Immature natural killer cell (primary cell): ENCODE results near the gene HOATZ. TPM values are rescaled to one million over a fixed set of nuclear protein-coding genes. Genes with fewer than 3 reads are reported as not detected.

Experiments used
- DNase-seq, 3 donors: peaks; one replicate each; pipeline ENCODE4 v3.0.0; 2022; ENCODE audit warnings: mixed read lengths in 1 of 3
- H3K27ac Mint-ChIP-seq, 6 donors: one replicate each; pipeline ENCODE4 v1.8.0; 2020; ENCODE audit warnings: mixed read lengths in 6 of 6, mild to moderate bottlenecking in 5 of 6, inconsistent platforms in 4 of 6, moderate library complexity in 3 of 6
- H3K27me3 Mint-ChIP-seq, 3 donors: one replicate each; pipeline ENCODE4 v1.8.0; 2020 to 2021; ENCODE audit warnings: low read depth in 3 of 3, mild to moderate bottlenecking in 3 of 3, mixed read lengths in 3 of 3, moderate library complexity in 3 of 3, inconsistent platforms in 1 of 3
- H3K36me3 Mint-ChIP-seq, 3 donors: one replicate each; pipeline ENCODE4 v1.8.0; 2020; ENCODE audit warnings: mixed read lengths in 3 of 3, inconsistent platforms in 2 of 3, mild to moderate bottlenecking in 2 of 3
- H3K4me1 Mint-ChIP-seq, 2 donors: one replicate each; pipeline ENCODE4 v1.8.0; 2020; ENCODE audit warnings: inconsistent platforms in 2 of 2, mild to moderate bottlenecking in 2 of 2, mixed read lengths in 2 of 2, moderate library complexity in 1 of 2
- H3K4me3 Mint-ChIP-seq, 5 donors: one replicate each; pipeline ENCODE4 v1.8.0; 2020; ENCODE audit warnings: mild to moderate bottlenecking in 5 of 5, mixed read lengths in 5 of 5, inconsistent platforms in 3 of 5, moderate library complexity in 3 of 5
- H3K9me3 Mint-ChIP-seq, 6 donors: one replicate each; pipeline ENCODE4 v1.8.0; 2020; ENCODE audit warnings: mild to moderate bottlenecking in 6 of 6, mixed read lengths in 6 of 6, inconsistent platforms in 4 of 6, moderate library complexity in 3 of 6
- polyA plus RNA-seq, 3 donors: library from polyadenylated mRNA; unstranded; fragments of 300-500 nt; fragmentation: Illumina TruSeq; gene quantifications; one replicate each; pipeline ENCODE4 v1.2.3, GENCODE V29; 2021

The HOATZ gene
- polyA plus RNA-seq: not detected

DNA sequence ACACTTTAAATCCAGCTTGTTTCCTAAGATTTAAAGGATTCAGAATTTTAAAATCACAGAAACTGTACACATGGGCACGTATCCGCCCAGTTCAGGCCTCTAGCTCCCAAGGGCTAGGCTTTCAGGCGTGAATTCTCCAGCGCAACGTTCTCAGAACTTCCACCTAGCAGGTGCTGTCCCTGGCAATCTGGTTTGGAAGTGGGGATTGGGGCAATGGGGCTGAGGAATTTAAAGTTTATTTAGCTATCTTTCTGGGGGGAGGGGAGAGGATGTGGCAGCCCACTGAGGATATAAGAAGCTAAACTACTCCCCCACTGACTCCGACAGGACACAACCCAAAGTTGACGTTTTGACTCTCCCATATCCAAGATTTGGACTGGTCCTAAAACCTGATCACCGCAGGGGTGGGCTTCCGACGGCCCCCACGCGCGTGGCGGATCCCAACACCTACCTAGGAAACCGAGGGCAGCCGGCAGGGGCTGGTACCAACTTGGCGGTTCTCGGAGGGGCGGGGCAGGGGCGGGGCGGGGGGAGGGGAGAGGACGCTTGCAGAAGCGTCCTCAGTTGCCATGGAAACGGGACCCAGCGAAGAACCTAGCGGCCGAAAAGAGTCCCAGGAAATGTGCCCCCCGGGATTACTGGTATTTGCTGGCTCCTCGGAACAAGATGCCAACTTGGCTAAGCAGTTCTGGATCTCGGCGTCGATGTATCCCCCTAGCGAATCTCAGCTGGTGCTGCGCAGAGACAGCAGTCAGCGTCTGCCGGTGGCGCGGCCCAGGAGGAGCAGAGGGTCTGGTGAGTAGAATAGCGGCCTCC, at the start of gene HOATZ:
Gene HOATZ (plus strand): TSS at position 563 of the 816 bp plus-strand sequence. CDS start 7 bp downstream, at position 570.
- H3K36me3 Mint-ChIP-seq: no peaks in the 10 kb centered on the region
- H3K9me3 Mint-ChIP-seq: peaks cover 0 to 2% (median 0%) of the 10 kb centered on the region in 6 donors
- H3K27me3 Mint-ChIP-seq: peaks cover 8 to 27% (median 12%) of the 10 kb centered on the region in 3 donors
- H3K4me1 Mint-ChIP-seq: peaks cover 8 to 12% of the 10 kb centered on the region in 2 donors
- H3K27ac Mint-ChIP-seq: no peak within 1 kb of the TSS
- no peak for DNase-seq
- H3K4me3 Mint-ChIP-seq: peak within 1 kb of the TSS in 4 of 5 donors; percentile 1 to 49 (median 19)

GRCh38 chr11:111465400-111465799, 49.2 kb upstream of the HOATZ start:
- H3K4me1 Mint-ChIP-seq: no peaks in the 10 kb centered on the region
- H3K9me3 Mint-ChIP-seq: peaks cover 0 to 2% (median 0%) of the 10 kb centered on the region in 6 donors
- H3K36me3 Mint-ChIP-seq: no peaks in the 10 kb centered on the region
- no peak overlapping the region for H3K27ac Mint-ChIP-seq
- peaks cover 0 to 8% (median 0%) of the 10 kb centered on the region in 3 donors for H3K27me3 Mint-ChIP-seq
- H3K4me3 Mint-ChIP-seq: no peak overlapping the region
- DNase-seq: no peak

DNA sequence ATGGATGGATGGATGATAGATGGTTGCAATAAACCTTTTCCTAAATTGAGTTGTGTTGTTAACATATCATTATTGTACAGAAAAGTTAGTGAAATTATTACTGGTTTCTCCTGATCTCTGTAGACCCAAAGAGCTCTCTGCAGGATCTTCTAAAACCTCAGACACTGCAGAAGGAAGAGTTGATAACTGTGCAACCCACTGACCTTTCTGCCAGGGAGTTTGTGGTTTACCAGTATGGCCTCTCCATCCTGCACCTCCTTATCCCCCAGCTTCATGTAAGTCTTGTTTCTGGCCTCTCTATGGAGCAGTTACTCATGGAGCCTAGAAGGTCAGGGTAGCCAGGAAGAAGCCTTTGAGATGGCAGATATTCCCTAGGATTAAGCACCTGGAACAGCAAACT, 48.0 kb upstream of the HOATZ start:
- Mint-ChIP-seq H3K27me3 (peaks cover 0 to 5% (median 0%) of the 10 kb centered on the region in 3 donors), H3K27ac (no peak overlapping the region)

GRCh38 chr11:111469200-111469599, 45.4 kb upstream of the HOATZ start:
- H3K36me3 Mint-ChIP-seq: no peaks in the 10 kb centered on the region
- DNase-seq: no peak
- H3K27me3 Mint-ChIP-seq: peaks cover 0 to 5% (median 0%) of the 10 kb centered on the region in 3 donors
- no peaks in the 10 kb centered on the region for H3K4me1 Mint-ChIP-seq
- no peak overlapping the region for H3K4me3 Mint-ChIP-seq
- H3K9me3 Mint-ChIP-seq: peaks cover 0 to 2% (median 0%) of the 10 kb centered on the region in 6 donors
- no peak overlapping the region for H3K27ac Mint-ChIP-seq

More for the DNA sequence above, 48.0 kb upstream of the HOATZ start:
- H3K4me3 Mint-ChIP-seq: no peak overlapping the region
- H3K9me3 Mint-ChIP-seq: peaks cover 0 to 2% (median 0%) of the 10 kb centered on the region in 6 donors
- DNase-seq: no peak
- no peaks in the 10 kb centered on the region for H3K36me3 Mint-ChIP-seq
- H3K4me1 Mint-ChIP-seq: no peaks in the 10 kb centered on the region

DNA sequence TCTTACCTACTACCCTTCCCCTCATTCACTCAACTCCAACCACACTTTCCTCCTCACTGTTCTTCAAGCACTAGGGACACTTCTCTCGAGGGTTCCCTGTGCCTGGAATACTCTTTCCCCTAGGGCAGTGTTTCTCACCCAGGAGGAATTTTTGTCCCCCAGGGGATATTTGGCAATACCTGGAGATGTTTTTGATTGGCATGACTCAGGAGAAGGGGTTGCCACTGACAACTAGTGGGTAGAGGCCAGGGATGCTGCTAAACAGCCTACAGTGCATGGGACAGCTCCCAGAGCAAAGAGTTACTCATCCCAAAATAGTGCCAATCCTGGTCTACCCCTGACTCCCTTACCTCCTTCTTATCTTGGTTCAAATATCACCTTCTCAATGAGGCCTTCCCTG, 42.4 kb upstream of the HOATZ start:
- H3K4me1 Mint-ChIP-seq: no peaks in the 10 kb centered on the region
- DNase-seq: no peak
- H3K27me3 Mint-ChIP-seq: no peaks in the 10 kb centered on the region
- H3K27ac Mint-ChIP-seq: no peak overlapping the region
- no peaks in the 10 kb centered on the region for H3K9me3 Mint-ChIP-seq
- no peaks in the 10 kb centered on the region for H3K36me3 Mint-ChIP-seq
- no peak overlapping the region for H3K4me3 Mint-ChIP-seq

DNA sequence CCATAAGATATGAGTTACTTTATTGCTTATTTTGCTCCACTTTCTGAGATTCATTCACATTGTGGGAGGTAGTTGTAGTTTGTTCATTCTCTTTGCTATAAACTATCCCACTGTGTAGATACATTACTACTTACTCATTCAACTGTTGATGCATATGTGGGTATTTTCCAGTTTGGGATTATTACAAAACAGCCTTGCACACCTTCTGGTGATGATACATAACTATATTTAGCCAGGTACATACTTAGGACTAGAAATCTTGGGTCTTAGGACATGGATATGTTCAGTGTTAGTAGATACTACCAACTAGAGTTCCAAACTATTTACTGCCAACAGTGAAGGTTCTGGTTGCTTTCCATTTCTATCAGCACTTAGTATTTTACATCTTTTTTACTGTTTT, 40.1 kb upstream of the HOATZ start:
- Mint-ChIP-seq H3K27ac (no peak overlapping the region), H3K36me3 (no peaks in the 10 kb centered on the region), H3K4me3 (no peak overlapping the region), H3K4me1 (no peaks in the 10 kb centered on the region), H3K27me3 (peaks cover 0 to 3% (median 2%) of the 10 kb centered on the region in 3 donors), H3K9me3 (peaks cover 0 to 4% (median 0%) of the 10 kb centered on the region in 6 donors)
- no peak for DNase-seq

GRCh38 chr11:111476366-111476765, 38.2 kb upstream of the HOATZ start:
- Mint-ChIP-seq H3K4me3 (no peak overlapping the region), H3K9me3 (peaks cover 0 to 6% (median 0%) of the 10 kb centered on the region in 6 donors), H3K36me3 (no peaks in the 10 kb centered on the region), H3K4me1 (no peaks in the 10 kb centered on the region), H3K27ac (no peak overlapping the region), H3K27me3 (peaks cover 0 to 3% (median 2%) of the 10 kb centered on the region in 3 donors)
- no peak for DNase-seq

GRCh38 chr11:111476956-111477355, 37.6 kb upstream of the HOATZ start:
- Mint-ChIP-seq H3K4me1 (no peaks in the 10 kb centered on the region), H3K27ac (no peak overlapping the region), H3K36me3 (no peaks in the 10 kb centered on the region), H3K9me3 (peaks cover 0 to 6% (median 0%) of the 10 kb centered on the region in 6 donors), H3K27me3 (peaks cover 0 to 3% (median 2%) of the 10 kb centered on the region in 3 donors), H3K4me3 (no peak overlapping the region)
- DNase-seq: no peak

DNA sequence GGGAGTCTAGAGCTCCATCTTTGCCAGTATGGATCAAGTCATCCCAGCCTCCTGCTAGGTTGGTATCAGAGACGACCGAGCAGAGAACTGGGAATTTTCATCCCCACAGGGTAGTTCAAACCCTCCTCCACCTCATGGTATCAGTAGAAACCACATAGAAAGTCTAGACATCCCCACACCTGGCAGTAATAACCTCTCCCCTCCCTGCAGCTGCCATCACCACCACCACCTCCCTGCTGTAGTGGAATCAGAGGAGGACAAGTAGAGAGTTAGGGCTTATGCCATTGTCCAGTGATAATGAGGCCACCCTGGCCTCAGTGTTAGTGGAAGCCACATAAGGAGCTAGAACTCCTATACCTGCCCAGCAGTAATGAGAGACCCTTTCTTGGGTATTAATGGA, 36.7 kb upstream of the HOATZ start:
- peaks cover 0 to 7% (median 2%) of the 10 kb centered on the region in 3 donors for H3K27me3 Mint-ChIP-seq

DNA sequence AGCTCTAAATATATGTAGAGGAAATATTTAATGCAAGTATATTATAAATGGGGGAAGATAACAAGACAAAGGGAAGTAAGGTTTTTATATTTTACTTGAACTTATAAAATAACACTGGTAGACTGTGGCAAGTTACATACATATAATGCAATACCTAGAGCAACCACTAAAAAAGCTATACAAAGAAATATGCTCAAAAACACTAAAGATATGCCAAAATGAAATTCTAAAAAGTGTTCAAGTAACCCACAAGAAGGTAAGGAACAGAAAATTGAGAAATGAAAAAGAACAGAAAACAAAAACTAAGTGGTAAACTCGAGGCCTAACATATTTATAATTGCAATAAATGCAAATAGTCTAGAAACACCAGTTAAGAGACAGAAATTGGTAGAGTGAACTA, 34.9 kb upstream of the HOATZ start:
- H3K27me3 Mint-ChIP-seq: peaks cover 0 to 10% (median 4%) of the 10 kb centered on the region in 3 donors
- H3K36me3 Mint-ChIP-seq: peaks cover 0 to 12% (median 0%) of the 10 kb centered on the region in 3 donors
- H3K4me3 Mint-ChIP-seq: no peak overlapping the region
- H3K4me1 Mint-ChIP-seq: no peaks in the 10 kb centered on the region
- H3K9me3 Mint-ChIP-seq: peaks cover 11 to 26% (median 22%) of the 10 kb centered on the region in 6 donors
- no peak overlapping the region for H3K27ac Mint-ChIP-seq
- no peak for DNase-seq

More for the DNA sequence above, 36.7 kb upstream of the HOATZ start:
- H3K9me3 Mint-ChIP-seq: peaks cover 7 to 10% (median 8%) of the 10 kb centered on the region in 6 donors
- H3K4me1 Mint-ChIP-seq: no peaks in the 10 kb centered on the region
- peaks cover 0 to 4% (median 0%) of the 10 kb centered on the region in 3 donors for H3K36me3 Mint-ChIP-seq
- no peak overlapping the region for H3K4me3 Mint-ChIP-seq
- DNase-seq: no peak
- H3K27ac Mint-ChIP-seq: no peak overlapping the region

GRCh38 chr11:111483431-111483830, 31.1 kb upstream of the HOATZ start:
- no peak overlapping the region for H3K27ac Mint-ChIP-seq
- H3K9me3 Mint-ChIP-seq: peaks cover 11 to 35% (median 24%) of the 10 kb centered on the region in 6 donors
- H3K4me3 Mint-ChIP-seq: no peak overlapping the region
- peaks cover 0 to 13% (median 7%) of the 10 kb centered on the region in 3 donors for H3K27me3 Mint-ChIP-seq
- peaks cover 0 to 12% (median 0%) of the 10 kb centered on the region in 3 donors for H3K36me3 Mint-ChIP-seq
- no peaks in the 10 kb centered on the region for H3K4me1 Mint-ChIP-seq
- DNase-seq: no peak

DNA sequence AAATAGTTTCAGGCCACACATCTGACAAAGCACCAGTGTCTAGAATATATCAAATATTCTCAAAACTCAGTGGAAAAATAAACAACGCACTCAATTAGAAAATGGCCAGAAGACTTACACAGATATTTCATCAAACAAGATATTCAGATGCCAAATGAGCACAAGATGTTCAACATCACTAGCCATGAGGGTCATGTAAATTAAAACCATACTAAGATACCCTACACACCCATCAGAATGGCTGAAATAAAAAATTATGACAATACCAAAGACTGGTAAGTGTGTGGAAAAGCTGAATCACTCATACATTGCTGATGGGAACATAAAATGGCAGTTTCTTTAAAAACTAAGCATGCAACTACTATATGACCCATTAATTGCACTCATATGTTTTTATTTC, 24.1 kb upstream of the HOATZ start:
- no peak for DNase-seq
- H3K4me1 Mint-ChIP-seq: no peaks in the 10 kb centered on the region
- H3K27me3 Mint-ChIP-seq: peaks cover 5 to 6% (median 5%) of the 10 kb centered on the region in 3 donors
- H3K9me3 Mint-ChIP-seq: peaks cover 0 to 8% (median 4%) of the 10 kb centered on the region in 6 donors
- no peak overlapping the region for H3K27ac Mint-ChIP-seq
- no peaks in the 10 kb centered on the region for H3K36me3 Mint-ChIP-seq
- no peak overlapping the region for H3K4me3 Mint-ChIP-seq

- no peak overlapping the region for H3K27ac Mint-ChIP-seq
- H3K27me3 Mint-ChIP-seq: peaks cover 0 to 7% (median 2%) of the 10 kb centered on the region in 3 donors
- peaks cover 0 to 1% (median 0%) of the 10 kb centered on the region in 6 donors for H3K9me3 Mint-ChIP-seq
- H3K36me3 Mint-ChIP-seq: no peaks in the 10 kb centered on the region
- no peak overlapping the region for H3K4me3 Mint-ChIP-seq
- no peaks in the 10 kb centered on the region for H3K4me1 Mint-ChIP-seq
- no peak for DNase-seq
These were observed 20.5 kb upstream of the HOATZ start for GRCh38 chr11:111494040-111494439.

DNA sequence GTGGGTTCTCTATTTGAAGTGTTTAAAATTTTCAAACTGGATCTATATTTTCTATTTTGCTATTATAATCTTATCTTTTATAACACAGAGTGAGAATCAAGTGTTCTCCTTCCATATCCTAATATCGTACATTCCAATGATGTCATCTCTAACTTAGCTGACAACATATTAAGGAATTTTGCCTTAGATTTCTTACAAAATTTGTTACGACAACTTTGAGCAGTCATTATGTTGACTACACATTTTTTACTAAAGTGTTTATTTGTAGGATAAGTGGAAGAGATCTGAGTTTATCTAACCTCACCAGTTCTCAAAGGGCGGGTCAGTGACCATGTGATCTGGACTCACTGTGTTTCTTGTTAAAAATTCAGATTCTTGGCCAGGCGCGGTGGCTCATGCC, 15.1 kb upstream of the HOATZ start:
- DNase-seq: no peak
- no peaks in the 10 kb centered on the region for H3K36me3 Mint-ChIP-seq
- H3K4me3 Mint-ChIP-seq: no peak overlapping the region
- H3K4me1 Mint-ChIP-seq: no peaks in the 10 kb centered on the region
- H3K9me3 Mint-ChIP-seq: no peaks in the 10 kb centered on the region
- H3K27ac Mint-ChIP-seq: no peak overlapping the region
- H3K27me3 Mint-ChIP-seq: peaks cover 3 to 18% (median 3%) of the 10 kb centered on the region in 3 donors
